ENCODE measurements around the gene CFC1.
"Not testable (repeated sequence)": the region's sequence is repeated elsewhere in the genome, so short reads cannot be mapped to it uniquely, and the experiment has no call there.

The CFC1 gene

DNA sequence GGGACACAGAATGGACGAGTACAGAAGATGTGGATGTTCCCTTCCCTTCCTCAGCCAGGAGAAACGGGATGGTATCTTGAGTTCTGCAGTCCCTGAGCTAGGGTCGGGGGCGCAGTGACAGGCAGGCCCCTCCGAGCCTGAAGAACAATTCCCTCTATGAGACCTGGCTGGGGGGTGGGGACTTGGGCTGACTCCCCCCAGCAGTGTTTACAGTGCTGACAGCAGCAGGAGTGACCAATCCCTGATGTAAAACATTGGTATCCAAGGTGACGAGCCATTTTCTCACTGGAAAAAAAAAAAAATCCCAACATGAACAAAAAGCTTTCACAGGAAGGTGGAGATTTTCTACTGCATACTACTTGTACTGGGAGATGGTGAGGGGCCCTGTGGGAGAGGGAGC, at the start of gene CFC1:
Gene CFC1, minus strand, starts transcription at position 183 of the 400 bp plus-strand sequence. CDS start 288 bp downstream, outside the sequence.
- not testable (repeated sequence) for DNase-seq

DNA sequence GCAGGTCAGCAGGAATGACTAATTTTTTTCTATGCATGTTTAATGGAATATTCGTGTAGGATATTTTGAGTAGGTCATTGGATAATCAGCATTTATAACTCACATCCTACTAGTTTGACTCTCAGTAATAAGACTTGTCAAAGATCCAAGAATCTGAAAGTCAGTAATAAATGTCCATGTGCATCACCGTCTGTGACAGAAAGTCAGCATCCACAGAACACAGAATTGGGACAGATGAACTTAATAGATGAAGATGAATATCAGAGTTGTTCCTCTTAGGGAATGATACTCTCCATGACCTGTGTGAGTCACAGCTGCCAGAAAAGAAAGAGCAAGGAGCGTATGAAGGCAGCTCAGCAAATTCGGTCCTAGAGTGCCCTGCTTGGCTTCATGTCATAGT, 42.3 kb upstream of the CFC1 start:
- not testable (repeated sequence) for DNase-seq

DNA sequence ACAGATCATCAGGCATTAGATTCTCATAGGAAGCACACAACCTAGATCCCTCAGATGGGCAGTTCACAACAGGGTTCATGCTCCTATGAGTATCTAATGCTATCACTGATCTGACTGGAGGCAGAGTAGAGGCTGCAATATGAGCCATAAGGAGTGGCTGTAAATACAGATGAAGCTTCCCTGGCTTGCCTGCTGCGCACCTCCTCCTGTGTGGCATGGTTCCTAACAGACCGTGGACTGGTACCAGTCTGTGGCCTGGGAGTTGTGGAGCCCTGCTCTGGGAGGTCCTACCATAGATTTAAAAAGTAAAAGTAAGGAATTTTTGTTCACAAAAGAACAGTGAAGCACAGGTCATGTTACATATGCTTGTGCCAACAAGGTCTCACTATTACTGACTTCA, 39.6 kb upstream of the CFC1 start:
- not testable (repeated sequence) for DNase-seq

DNA sequence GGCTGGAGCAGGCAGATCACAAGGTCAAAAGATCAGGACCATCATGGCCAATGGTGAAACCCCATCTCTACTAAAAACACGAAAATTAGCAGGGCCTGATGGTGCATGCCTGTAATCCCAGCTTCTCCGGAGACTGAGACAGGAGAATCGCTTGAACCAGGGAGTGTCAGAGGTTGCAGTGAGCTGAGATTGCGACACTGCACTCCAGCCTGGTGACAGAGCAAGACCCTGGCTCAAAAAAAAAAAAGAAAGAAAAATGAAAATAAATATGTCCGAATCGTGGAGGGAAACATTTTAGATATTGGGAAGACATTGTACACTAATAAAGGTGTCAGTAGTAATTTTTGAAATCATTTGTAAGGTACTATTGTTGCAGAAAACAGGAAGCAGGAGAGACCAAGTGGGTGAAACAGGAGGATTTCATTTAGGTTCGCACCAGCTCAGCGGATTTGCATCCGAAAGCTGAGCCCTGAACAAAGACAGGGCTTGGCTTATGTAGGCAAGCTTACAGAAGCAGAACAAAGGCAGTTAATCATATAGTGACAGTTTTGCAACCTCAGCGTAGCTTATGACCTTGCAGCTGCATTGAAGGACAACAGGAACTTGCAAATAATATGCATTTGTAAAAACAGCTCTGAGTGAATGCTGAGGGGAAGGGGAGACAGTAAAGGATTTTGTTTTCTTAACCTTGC, 29.6 kb upstream of the CFC1 start:
- DNase-seq: not testable (repeated sequence)

DNA sequence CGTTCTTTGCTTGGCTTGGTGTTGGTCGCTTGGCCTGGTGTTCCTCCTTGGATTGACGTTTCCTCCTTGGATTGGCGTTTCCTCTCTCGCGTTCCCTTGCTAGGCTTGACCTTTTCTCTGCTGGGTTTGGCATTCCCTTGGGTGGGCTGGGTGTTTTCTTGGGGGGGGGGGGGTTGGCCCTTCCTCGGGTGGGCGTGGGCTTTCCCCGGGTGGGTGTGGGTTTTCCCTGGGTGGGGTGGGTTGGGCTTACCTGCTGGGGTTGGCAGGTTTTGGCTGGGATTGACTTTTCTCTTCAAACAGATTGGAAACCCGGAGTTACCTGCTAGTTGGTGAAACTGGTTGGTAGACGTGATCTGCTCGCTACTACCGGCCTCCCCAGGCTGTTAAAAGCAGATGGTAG, 11.8 kb upstream of the CFC1 start, which contains the start of gene POTEJ:
Gene POTEJ, plus strand, starts transcription at position 301 of the 400 bp plus-strand sequence. Its CDS starts 93 bp downstream, at position 394.
- not testable (repeated sequence) for DNase-seq

DNA sequence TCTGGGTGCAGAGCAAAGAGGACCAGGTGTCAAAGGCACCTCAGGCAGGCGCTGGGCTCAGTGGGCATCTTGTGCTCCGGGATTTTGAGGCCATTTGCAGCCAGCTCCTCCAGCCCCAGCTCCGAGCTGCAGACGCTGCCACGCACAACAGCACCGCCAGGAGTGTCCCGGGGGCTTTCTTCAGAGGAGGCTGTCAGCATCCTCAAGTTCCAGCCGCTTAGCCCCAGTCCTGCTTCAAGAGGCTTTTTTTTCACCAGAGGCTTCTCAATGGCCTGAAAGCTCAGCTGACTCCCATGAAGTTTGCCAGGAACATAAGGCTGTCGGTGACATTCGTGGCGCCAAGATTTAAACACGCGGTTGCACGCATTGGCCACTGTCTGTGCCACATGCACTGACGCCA, 11.1 kb upstream of the CFC1 start:
- not testable (repeated sequence) for DNase-seq

DNA sequence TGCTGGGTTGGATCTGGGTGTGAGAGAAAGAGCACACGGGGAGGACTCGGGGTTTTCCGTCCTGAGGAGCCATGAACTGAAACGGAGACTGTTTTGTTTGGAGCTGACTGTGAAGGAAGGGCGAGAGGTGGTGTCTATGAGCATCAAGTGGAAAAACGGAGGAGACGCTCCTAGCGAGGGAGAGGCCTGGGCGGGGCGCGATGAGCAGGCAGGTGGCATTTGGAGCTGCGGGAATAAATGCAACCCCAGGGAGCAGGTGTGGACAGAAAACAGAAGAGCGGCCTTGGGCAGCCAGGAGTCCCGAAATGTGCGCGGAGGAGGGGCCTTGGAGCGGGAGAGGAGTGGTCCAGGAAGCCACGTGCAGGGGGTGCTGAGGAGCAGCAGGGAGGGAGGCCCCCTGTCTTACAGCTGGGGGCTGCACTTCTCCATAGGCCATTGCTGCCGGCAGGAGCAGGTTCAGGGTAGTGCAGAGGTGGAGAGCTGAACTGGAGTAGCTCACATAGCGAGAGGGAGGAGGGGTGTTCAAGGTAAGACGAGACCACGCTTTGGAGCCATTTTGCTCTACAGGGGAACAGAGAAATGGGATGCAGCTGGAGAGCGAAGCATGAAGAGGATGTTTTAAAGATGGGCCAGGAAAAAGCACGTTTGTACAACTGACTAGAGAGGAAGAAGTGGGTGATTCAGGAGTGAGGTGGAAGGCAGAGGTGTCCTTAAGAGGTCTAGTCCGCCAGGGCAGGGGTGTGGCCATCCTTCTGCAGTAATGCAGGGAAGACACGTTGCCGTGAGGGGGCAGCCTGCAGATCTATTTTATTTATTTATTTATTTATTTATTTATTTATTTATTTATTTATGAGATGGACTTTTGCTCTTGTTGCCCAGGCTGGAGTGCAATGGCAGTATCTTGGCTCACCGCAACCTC, 9.9 kb upstream of the CFC1 start:
- not testable (repeated sequence) for DNase-seq

DNA sequence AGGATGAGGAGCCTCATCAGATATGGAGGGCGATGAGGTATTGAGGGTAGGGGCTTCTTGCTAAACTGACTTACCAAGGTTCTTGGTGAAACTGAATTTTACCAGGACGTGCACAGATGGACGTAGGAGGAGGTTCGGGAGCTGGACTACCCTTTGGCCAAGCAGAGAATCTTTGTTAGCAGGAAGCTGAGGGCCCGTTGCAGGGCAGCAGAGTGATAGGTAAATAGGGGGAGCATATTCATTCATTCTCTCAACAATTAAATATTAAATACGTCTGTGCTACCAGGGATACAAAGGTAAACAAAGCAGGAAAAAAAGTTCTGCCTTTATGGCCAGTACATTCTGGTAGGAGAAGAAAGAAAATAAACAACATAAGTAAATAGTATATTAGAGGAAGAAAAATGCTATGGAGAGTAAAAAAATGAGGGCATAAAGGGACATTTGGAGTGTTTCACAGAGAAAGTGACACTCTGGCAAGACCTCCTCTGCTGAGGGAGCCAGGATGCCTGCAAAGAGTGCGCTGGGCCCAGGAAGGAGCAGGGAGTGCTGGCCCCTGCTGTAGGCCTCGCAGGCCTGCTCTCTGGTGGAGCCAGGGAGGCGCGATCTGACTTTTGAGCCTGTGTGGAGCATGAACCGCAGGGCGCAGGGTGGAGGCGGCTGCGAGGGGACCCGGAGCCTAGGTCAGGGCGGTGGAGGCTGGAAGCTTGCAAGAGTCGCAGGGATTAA, 9.1 kb upstream of the CFC1 start:
- not testable (repeated sequence) for DNase-seq

DNA sequence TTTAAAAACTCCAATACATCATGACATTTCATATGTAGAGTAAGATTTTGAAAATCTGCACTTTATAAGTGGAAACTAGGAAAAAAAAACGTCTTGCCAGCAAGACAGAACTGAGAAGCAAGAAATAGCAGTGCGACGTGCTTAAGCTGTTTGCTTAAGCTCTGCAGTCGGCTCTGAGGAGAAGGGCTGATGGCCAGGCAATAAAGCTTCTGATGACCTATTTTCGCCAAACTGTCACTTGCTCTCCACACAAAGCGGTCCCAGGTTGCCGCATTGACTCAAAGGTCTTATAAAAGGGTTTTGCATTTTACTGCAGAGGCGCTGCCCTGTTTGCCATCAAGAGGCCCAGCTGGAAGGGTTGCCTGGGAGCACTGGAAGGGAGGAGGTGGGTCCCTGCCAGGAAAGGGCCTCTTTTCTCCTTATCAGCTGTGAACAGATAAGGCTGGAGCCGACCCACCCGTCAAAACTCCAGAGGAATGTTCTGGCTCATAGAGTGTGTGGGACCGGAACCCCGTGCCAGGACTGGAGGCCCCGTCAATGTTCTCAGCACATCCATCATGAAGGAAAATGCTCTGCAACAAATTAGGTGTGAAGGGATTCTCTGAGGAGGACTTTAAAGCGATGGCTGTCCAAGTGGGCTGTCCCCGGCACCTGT, 2.4 kb upstream of the CFC1 start:
- not testable (repeated sequence) for DNase-seq

DNA sequence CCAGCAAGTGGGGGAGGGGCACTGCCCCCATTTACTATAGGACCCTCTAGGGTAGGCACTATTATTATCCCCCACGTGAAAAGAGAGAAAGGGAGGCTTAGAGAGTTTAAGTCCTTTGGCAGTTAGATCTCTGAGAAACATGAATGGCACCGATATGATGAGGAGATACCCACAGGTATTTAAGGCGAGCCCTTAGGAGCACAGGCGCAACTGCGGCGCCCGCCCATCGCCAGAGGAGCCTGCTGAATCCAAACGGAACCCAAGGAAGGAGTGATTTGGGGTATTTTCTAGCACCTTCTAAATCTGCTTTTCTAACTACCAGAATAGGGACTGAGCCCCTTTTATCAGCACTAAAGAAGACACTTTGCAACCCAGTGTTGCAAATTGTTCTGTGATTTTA, 551 bp upstream of the CFC1 start:
- DNase-seq: not testable (repeated sequence)

DNA sequence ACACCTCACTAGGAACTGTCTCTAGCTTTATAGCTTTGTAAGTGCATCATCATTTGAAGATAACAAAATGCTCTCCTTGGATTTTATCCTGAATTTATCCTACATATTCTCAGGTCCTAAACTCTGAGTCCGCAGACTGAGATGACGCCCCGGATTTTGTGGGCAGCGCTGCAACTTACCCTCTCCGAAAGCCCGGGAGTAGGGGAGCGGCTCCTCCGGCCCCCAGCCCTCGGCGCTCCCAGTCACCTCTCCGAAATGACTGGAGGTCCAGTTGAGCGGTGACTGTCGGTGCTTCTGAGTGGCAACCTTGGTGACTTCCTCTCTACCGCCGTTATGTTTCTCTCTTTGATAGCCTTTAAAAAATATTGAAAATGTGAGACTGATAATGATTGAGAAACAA, 912 bp downstream of the CFC1 start:
- not testable (repeated sequence) for DNase-seq

DNA sequence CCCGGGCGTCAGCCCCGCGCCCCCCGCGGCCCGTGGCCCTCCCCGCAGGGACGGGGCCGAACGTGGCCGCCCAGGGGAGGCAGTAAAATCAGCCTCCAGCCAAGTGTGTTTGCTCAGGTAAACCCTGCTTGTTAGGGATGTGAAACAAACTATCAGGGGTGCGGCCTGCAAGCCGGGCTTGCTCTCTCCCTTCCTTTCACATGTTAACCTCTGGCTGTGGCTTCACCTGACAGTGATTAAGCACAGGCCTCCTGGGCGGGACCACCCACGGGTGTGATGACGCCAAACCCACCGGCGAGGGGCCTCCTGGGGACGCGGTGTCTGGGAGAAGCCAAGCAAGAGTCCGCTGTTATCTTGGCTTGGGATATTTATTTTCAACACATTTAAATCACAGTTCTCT, 1.4 kb downstream of the CFC1 start:
- not testable (repeated sequence) for DNase-seq

DNA sequence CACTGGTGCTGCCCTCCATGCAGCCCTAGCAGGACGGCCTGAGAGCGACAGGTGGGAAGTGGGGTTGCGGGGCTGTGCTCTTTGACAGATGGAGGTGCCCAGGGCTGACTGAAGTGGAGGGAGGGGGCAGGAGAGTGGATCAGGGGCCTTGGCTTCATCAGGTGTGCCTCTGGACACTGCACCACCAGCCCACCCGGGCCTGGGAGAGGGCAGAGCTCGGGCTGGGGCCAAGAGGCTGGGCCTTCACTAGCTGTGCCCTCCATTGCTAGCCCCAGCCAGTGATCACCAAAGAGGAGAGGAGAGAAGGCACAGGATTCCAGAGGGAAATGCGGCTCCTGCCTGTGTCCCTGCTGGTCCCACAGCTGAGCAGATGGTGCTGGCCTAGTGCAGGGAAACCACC, 2.6 kb downstream of the CFC1 start:
- not testable (repeated sequence) for DNase-seq

DNA sequence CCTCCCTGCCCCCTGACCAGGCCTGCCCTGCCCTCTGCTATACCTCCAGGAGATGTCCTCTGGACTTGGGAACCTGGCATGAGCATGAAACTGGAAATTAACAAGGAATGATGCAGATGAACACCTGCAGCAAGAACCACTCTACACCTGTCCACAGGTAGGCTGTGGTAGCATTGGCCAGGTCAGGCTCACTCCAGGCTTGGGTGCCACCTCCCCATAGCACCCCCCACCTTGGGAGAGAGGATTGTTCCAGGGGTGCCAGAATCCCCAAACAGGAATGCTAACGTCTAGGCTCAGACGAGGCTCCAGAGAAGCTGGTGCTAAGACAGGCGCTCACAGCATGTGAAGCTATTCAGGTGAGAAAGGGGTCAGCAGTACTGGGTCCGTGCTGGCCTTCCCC, 5.4 kb downstream of the CFC1 start:
- not testable (repeated sequence) for DNase-seq

DNA sequence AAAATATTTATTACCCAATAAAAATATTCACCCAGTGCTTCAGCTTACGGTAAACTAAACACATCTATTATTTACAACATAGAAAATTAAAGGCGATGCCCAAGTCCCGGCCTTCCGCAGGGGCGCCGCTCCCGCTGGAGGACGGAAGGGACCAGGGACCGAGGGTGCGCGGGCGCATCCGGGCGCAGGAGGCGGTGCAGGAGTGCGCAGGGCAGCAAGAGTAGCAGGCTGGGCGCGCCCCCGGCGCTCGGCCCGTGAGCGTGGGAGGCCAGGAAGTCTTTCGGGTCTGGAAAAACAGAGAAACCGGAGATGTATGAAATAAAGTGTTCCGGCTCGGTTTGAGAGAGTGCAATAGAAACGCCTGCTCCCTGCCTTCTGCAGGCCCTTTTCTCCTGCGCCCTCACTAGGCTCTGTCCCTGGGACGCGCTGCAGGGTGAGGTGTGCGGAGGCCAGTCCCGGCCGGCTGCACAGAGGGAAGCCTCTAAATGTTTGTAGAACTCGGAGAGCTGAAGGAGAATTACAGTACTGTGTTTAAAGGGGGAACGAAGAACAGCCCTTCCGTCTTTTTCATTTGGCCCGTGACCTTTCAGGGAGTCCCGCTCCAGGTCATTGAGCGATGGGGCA, 6.5 kb downstream of the CFC1 start:
- not testable (repeated sequence) for DNase-seq

DNA sequence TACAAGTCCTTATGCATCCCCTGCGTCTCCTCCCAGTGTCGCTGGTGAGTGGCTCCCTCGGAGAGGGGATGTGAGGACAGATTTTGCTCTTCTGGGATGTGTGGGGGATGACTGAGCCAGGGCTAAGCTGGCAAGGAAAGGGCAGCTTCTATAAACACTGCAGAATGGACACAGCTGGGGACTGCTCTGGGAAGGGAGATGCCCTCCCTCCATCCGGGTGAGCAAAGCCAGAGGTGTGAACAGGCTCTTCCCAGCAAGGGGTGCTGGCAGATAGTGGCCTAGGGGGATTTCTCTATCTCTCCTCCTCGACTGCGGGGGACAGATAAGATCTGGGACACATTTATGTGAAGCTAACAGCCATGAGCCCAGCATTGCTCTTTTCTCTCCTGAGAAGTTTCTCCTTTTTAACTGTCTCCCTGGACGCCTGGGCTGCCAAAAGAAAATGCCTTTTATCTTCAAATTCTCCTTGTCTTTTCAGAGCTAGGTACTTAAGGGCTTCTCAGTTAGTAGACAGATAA, 8.5 kb downstream of the CFC1 start:
- not testable (repeated sequence) for DNase-seq

DNA sequence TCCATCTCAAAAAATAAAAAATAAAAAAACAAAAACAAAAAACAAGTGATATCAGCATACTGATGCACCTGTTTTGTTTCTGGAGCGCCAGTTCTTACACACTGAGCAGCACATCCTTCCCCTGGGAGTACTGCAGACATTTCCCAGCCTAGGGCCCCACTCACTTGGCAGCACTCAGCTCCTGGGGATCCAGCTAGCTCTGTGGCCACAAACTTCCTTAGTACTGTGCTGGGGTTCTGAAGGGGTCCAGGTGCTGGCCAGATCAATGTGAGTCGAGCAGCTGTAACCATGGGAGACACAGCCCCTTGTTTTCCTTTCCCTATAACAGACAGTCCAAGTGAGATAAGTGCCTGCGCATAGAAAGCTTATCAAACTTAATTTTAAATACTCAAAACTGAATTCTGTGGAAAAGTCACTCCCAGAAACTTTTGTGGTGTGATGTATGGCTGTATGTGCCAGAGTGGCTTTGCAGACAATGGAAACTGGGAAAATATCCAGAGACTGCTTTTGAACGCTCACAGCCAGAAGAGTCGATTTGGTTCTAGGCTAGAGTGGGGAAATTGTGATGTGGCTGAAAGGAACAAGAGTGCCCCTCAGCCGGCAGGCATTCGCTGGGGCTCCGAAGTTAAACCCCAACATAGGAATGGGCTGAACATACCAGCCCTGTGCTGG, 9.1 kb downstream of the CFC1 start:
- DNase-seq: not testable (repeated sequence)

DNA sequence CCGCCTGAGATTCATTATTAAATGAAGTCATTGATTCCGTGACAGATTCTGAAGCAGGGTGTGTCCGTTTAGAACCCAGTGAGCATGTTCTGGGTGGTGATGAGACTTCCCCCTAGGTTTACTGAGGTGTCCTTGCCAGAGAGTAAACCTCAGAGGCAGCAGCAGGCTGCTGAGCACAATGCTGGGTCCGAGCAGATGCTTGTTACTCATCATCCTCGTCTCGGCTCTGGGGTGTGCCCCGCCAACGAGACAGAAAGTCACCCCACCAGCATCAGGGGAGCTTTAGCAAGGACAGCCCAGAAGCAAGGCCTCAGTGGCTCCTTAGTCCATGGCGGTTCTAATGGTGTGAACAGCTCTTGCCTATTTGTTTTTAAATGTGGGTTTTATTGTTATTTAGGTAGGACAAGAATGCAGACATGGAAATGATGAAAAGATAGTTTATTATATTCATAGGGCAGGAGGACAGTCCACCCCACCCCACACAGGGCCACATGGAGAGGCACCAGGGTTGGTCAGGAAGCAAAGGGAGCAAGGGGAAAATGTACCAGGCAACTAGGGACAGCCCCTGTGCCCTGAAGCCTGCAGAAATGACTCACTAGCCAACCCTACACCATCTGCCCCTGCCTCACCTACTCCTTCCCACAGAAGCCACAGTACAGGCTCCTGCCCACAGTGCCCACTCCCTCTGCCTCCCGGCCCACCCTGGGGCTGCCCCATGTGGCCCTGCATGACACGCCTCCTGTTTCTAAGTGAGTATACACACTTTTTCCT, 10.5 kb downstream of the CFC1 start:
- DNase-seq: not testable (repeated sequence)

DNA sequence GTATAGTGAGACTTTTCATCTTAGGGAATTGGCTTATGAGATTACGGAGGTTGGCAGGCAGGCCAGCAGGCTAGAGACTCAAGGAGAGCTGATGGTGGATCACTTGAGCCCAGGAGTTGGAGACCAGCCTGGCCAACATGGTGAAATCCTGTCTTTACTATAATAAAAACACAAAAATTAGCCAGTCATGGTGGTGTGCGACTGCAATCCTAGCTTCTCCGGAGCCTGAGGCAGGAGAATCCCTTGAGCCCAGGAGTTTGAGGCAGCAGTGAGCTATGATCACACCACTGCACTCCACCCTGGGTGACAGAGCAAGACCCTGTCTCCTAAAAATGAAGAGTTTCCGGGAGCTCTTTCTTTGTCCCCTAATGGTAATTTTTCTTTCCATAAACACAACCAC, 14.6 kb downstream of the CFC1 start:
- DNase-seq: not testable (repeated sequence)

DNA sequence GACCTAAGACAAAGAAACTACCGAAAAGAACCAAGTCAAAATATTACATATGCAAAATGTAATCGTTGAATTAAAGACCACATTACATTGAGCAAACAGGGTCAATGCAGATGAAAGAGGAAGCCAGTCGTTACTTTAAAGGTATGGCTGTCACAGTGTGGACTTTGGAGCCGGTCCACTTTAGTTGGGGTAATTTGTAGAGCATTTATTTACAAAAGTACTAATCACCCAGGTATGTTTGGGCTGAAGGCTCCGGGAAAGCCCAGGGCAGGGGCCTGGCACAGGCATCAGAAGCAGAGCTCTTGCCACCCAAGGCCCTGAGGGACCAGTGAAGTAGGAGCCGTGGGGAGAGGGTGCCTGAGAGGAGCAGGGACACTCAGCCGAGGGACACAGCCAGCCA, 15.8 kb downstream of the CFC1 start:
- not testable (repeated sequence) for DNase-seq
